Left lung (tissue), 10 donors: ENCODE data around the gene CACNG7. TPM values are rescaled to one million over a fixed set of nuclear protein-coding genes. Genes with fewer than 3 reads are reported as not detected.

Experiments used
- ATAC-seq: fragments of 200-7000 bp; cut with Tn5 transposase; one replicate; pipeline ENCODE4 v1.9.1; 2020; ENCODE audit warnings: moderate library complexity
- DNase-seq, 4 donors: peaks; one replicate each; pipeline ENCODE4 v3.0.0-alpha.2; 2013 to 2020
- H3K27ac ChIP-seq, 2 donors: fragments of 200-600 bp; sonication (generic) in 1 of 2; one replicate each; pipeline versions ENCODE4 v1.5.0 to v1.8.0; 2020 to 2021
- H3K27me3 ChIP-seq, 2 donors: fragments of 200-600 bp; sonication (generic) in 1 of 2; one replicate each; pipeline versions ENCODE4 v1.5.0 to v1.8.0; 2020 to 2021
- H3K36me3 ChIP-seq, 2 donors: fragments of 200-600 bp; sonication (generic) in 1 of 2; one replicate each; pipeline versions ENCODE4 v1.5.0 to v1.8.0; 2020 to 2021
- H3K4me1 ChIP-seq, 2 donors: fragments of 200-600 bp; one replicate each; pipeline ENCODE4 v1.8.0; 2021
- H3K4me3 ChIP-seq, 2 donors: fragments of 200-600 bp; sonication (generic) in 1 of 2; one replicate each; pipeline versions ENCODE4 v1.5.0 to v1.8.0; 2020 to 2021; ENCODE audit warnings: mild to moderate bottlenecking in 1 of 2
- H3K9me3 ChIP-seq, 2 donors: fragments of 200-600 bp; sonication (generic) in 1 of 2; one replicate each; pipeline versions ENCODE4 v1.5.0 to v1.8.0; 2020 to 2021
- CTCF ChIP-seq, 2 donors: fragments of 200-600 bp; sonication (generic) in 1 of 2; IDR thresholded peaks; one replicate each; pipeline versions ENCODE4 v1.5.0 to v1.8.0; 2021; ENCODE audit warnings: antibody characterized with exemption in 2 of 2
- intact Hi-C, 2 donors: fragments of 100-400 bp; cut with DNase I; formaldehyde crosslinking; loops; one replicate each; pipeline versions ENCODE4 v1.11.2 to v1.14.2; 2022
- polyA plus RNA-seq, 6 donors: library from polyadenylated mRNA; unstranded; fragments of 120-200 nt; gene quantifications; one replicate each; pipeline ENCODE4 v1.2.1, GENCODE V29; 2013; ENCODE audit not compliant: insufficient read length in 6 of 6
- total RNA-seq, 2 donors: library from RNA; stranded (reverse); fragmentation: NEBNext Ultra II Directional; extraction: Animal tissue kit (Norgen Biotek cat#: 25700); gene quantifications; one replicate each; pipeline ENCODE4 v1.2.1, GENCODE V29; 2021
- donor health status: DM: no; HTN: yes; CAD: no.
- donor health status: DM: no; HTN: no; CAD: no.

CACNG7 gene
- total and polyA plus RNA-seq, 8 donors: 0.06 TPM; not detected in 7

- intact Hi-C loops: no loop called here
- H3K27ac ChIP-seq: no peak overlapping the region
Observed at GRCh38 chr19:53879140-53880081, 29.7 kb upstream of the CACNG7 start.

GRCh38 chr19:53880711-53881481, 28.2 kb upstream of the CACNG7 start:
- DNase-seq: no peak
- TF ChIP-seq CTCF (IDR thresholded peaks at IDR 0.05): no peak
- Histone ChIP-seq H3K4me3 (no peak overlapping the region), H3K36me3 (peaks cover 0 to 1% of the 10 kb centered on the region in 2 donors), H3K27me3 (peaks cover 26 to 61% of the 10 kb centered on the region in 2 donors), H3K27ac (no peak overlapping the region), H3K4me1 (peaks cover 7 to 40% of the 10 kb centered on the region in 2 donors), H3K9me3 (no peaks in the 10 kb centered on the region)
- intact Hi-C loops: no loop called here
- no peak for ATAC-seq

More at GRCh38 chr19:53879140-53880081, 29.7 kb upstream of the CACNG7 start:
- peak; percentile 92 to 98 (median 96) for DNase-seq
- H3K4me1 ChIP-seq: peaks cover 7 to 55% of the 10 kb centered on the region in 2 donors
- no peak for TF ChIP-seq CTCF (IDR thresholded peaks at IDR 0.05)
- ATAC-seq: peak; percentile 100
- H3K4me3 ChIP-seq: peak overlapping the region; percentile 44 to 54
- H3K36me3 ChIP-seq: peaks cover 0 to 16% of the 10 kb centered on the region in 2 donors
- peaks cover 26 to 47% of the 10 kb centered on the region in 2 donors for H3K27me3 ChIP-seq
- no peaks in the 10 kb centered on the region for H3K9me3 ChIP-seq

GRCh38 chr19:53881482-53882390, 27.3 kb upstream of the CACNG7 start, which contains the start of gene PRKCG:
Gene PRKCG, plus strand, starts transcription at chr19:53882197. Its CDS starts 298 bp downstream, at chr19:53882495.
- Histone ChIP-seq H3K27me3 (peaks cover 26 to 70% of the 10 kb centered on the region in 2 donors), H3K9me3 (no peaks in the 10 kb centered on the region), H3K4me1 (peaks cover 7 to 35% of the 10 kb centered on the region in 2 donors), H3K4me3 (peak within 1 kb of the TSS in 1 of 2 donors; percentile 25), H3K36me3 (no peaks in the 10 kb centered on the region), H3K27ac (no peak within 1 kb of the TSS)
- peak; percentile 31 to 60 for TF ChIP-seq CTCF (IDR thresholded peaks at IDR 0.05)
- peak in 1 of 4 donors; percentile 91 for DNase-seq
- intact Hi-C loops: no loop called here
- ATAC-seq: peak; percentile 21

GRCh38 chr19:53882391-53883050, 26.6 kb upstream of the CACNG7 start:
- Histone ChIP-seq H3K36me3 (no peaks in the 10 kb centered on the region), H3K9me3 (no peaks in the 10 kb centered on the region), H3K4me3 (peak overlapping the region in 1 of 2 donors; percentile 25), H3K4me1 (peaks cover 7 to 27% of the 10 kb centered on the region in 2 donors), H3K27ac (no peak overlapping the region), H3K27me3 (peaks cover 26 to 74% of the 10 kb centered on the region in 2 donors)
- DNase-seq (no peak), ATAC-seq (no peak)
- intact Hi-C loops: no loop called here
- TF ChIP-seq CTCF (IDR thresholded peaks at IDR 0.05): no peak
